Measurements from ENCODE around the gene SPCS2. TPM values are rescaled to one million over a fixed set of nuclear protein-coding genes. Genes with fewer than 3 reads are reported as not detected.

Gene SPCS2
- total RNA-seq, 1 donor from 2014 or later = 186 TPM

- Mint-ChIP-seq H3K4me1 (no peaks in the 10 kb centered on the region), H3K27me3 (ENCODE audit: low read depth) (no peaks in the 10 kb centered on the region), H3K4me3 (no peak overlapping the region), H3K36me3 (ENCODE audit: low read depth) (no peaks in the 10 kb centered on the region), H3K9me3 (no peaks in the 10 kb centered on the region), H3K27ac (ENCODE audit: unreplicated experiment) (no peak overlapping the region)
- TF ChIP-seq, protein P1, sequence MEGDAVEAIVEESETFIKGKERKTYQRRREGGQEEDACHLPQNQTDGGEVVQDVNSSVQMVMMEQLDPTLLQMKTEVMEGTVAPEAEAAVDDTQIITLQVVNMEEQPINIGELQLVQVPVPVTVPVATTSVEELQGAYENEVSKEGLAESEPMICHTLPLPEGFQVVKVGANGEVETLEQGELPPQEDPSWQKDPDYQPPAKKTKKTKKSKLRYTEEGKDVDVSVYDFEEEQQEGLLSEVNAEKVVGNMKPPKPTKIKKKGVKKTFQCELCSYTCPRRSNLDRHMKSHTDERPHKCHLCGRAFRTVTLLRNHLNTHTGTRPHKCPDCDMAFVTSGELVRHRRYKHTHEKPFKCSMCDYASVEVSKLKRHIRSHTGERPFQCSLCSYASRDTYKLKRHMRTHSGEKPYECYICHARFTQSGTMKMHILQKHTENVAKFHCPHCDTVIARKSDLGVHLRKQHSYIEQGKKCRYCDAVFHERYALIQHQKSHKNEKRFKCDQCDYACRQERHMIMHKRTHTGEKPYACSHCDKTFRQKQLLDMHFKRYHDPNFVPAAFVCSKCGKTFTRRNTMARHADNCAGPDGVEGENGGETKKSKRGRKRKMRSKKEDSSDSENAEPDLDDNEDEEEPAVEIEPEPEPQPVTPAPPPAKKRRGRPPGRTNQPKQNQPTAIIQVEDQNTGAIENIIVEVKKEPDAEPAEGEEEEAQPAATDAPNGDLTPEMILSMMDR (conservative IDR thresholded peaks at IDR 0.05) = no peak
- no peak for DNase-seq (ENCODE audit: low read depth, low spot score)
These were observed 16.9 kb upstream of the SPCS2 start for GRCh38 chr11:74932169-74932568.

DNA sequence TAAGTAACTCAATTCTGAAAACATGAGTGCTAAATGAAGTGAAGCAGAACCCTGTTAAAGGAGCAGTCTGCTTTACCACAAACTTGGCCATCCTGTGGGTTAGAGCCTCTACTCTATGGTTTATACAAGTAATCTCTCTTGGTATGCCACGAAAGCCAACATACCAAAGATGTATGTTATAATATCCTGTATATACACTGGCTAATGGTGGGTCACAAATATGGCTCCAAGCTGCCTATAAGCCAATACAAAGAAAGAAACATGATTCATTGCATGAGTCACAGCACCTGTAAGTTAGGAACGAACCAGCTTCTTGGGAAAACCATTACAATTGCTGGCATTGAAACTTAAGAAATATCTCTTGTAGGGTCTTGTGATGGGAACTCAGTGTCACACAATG lies 16.3 kb upstream of the SPCS2 start:
- H3K36me3 Mint-ChIP-seq (ENCODE audit: low read depth) = no peaks in the 10 kb centered on the region
- H3K27ac Mint-ChIP-seq (ENCODE audit: unreplicated experiment) = no peak overlapping the region
- no peak overlapping the region for H3K4me3 Mint-ChIP-seq
- no peaks in the 10 kb centered on the region for H3K27me3 Mint-ChIP-seq (ENCODE audit: low read depth)
- TF ChIP-seq, protein P1 (conservative IDR thresholded peaks at IDR 0.05) = no peak
- no peaks in the 10 kb centered on the region for H3K9me3 Mint-ChIP-seq
- no peak for DNase-seq (ENCODE audit: low read depth, low spot score)
- H3K4me1 Mint-ChIP-seq = no peaks in the 10 kb centered on the region

DNA sequence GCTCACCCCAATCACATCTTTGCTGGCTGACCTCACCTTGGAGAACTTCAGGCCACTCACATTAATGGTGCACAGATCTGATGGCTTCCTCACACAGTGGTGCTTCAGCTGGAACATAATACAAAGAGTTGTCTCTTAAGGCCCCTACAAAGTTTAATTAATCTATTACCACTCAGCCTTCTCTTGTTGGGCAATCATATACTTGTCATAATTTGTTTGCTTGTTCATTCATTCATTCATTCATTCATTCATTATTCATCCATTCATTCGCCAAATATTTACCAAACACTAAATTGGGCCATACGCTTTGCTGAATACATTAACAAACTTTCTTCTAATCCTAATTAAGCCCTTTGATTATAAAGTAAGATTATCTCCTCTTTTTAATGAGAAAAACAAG lies 15.3 kb upstream of the SPCS2 start:
- TF ChIP-seq, protein P1 (conservative IDR thresholded peaks at IDR 0.05) = no peak
- Mint-ChIP-seq H3K9me3 (no peaks in the 10 kb centered on the region), H3K4me1 (no peaks in the 10 kb centered on the region), H3K27me3 (ENCODE audit: low read depth) (no peaks in the 10 kb centered on the region), H3K4me3 (no peak overlapping the region), H3K27ac (ENCODE audit: unreplicated experiment) (no peak overlapping the region), H3K36me3 (ENCODE audit: low read depth) (no peaks in the 10 kb centered on the region)
- no peak for DNase-seq (ENCODE audit: low read depth, low spot score)

- TF ChIP-seq, protein P1 (conservative IDR thresholded peaks at IDR 0.05) = no peak
- DNase-seq (ENCODE audit: low read depth, low spot score) = no peak
- Mint-ChIP-seq H3K27me3 (ENCODE audit: low read depth) (no peaks in the 10 kb centered on the region), H3K4me1 (no peaks in the 10 kb centered on the region), H3K4me3 (no peak overlapping the region), H3K36me3 (ENCODE audit: low read depth) (no peaks in the 10 kb centered on the region), H3K27ac (ENCODE audit: unreplicated experiment) (no peak overlapping the region), H3K9me3 (no peaks in the 10 kb centered on the region)
These were observed 13.8 kb upstream of the SPCS2 start for GRCh38 chr11:74935285-74935684.

DNA sequence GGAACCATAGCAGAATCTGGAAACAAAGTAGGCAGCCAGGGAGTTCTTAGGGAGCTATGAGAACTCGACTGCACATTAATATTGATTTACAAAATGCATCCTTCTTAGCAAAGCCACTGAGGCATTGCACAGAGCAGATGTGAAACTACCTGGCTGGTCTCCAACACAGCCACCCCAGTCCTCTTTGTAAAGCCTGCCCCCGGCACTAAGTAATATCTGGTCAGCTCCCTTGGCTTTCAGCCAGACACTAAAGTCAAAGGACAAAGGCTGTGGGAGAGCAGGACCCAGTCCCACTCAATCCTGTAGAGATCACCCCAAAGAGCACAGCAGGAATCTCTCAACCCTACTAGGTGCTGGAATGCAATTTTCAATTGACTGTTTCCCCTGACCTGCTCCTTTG lies 13.0 kb upstream of the SPCS2 start:
- Mint-ChIP-seq H3K4me3 (no peak overlapping the region), H3K4me1 (no peaks in the 10 kb centered on the region), H3K36me3 (ENCODE audit: low read depth) (no peaks in the 10 kb centered on the region), H3K27me3 (ENCODE audit: low read depth) (no peaks in the 10 kb centered on the region), H3K27ac (ENCODE audit: unreplicated experiment) (peak overlapping the region; percentile 44), H3K9me3 (no peaks in the 10 kb centered on the region)
- TF ChIP-seq, protein P1 (conservative IDR thresholded peaks at IDR 0.05) = no peak
- DNase-seq (ENCODE audit: low read depth, low spot score) = no peak

DNA sequence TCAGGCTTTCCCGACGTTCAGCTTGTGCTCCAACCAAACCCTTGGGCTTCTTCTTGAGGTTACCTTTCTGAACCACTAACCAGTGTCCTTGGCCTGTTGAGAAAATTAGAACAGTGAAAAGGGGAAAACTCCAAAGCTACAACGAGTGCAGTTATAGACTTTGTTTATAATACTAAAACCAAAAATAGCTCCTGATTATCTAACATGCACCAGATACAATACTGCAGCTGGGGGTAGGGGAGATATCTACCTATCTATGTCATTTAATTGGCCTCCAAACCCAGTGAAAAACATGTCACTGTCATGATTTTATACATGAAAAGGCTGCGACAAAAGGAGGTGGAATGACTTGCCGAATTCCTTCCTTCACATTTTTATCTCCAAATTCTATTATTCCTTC lies 12.1 kb upstream of the SPCS2 start:
- Mint-ChIP-seq H3K36me3 (ENCODE audit: low read depth) (no peaks in the 10 kb centered on the region), H3K27me3 (ENCODE audit: low read depth) (no peaks in the 10 kb centered on the region), H3K4me1 (no peaks in the 10 kb centered on the region), H3K27ac (ENCODE audit: unreplicated experiment) (no peak overlapping the region), H3K4me3 (no peak overlapping the region), H3K9me3 (no peaks in the 10 kb centered on the region)
- DNase-seq (ENCODE audit: low read depth, low spot score) = no peak
- TF ChIP-seq, protein P1 (conservative IDR thresholded peaks at IDR 0.05) = no peak
